HG03108 (cell line): ENCODE data around the gene MAX.

ENCODE experiments used
- ATAC-seq: cut with Tn5 transposase; IDR thresholded peaks from one replicate; pipeline ENCODE4 v1.9.1; 2021; ENCODE audit warnings: moderate library complexity; ENCODE audit not compliant: unreplicated experiment

Gene MAX, protein sequence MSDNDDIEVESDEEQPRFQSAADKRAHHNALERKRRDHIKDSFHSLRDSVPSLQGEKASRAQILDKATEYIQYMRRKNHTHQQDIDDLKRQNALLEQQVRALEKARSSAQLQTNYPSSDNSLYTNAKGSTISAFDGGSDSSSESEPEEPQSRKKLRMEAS

DNA sequence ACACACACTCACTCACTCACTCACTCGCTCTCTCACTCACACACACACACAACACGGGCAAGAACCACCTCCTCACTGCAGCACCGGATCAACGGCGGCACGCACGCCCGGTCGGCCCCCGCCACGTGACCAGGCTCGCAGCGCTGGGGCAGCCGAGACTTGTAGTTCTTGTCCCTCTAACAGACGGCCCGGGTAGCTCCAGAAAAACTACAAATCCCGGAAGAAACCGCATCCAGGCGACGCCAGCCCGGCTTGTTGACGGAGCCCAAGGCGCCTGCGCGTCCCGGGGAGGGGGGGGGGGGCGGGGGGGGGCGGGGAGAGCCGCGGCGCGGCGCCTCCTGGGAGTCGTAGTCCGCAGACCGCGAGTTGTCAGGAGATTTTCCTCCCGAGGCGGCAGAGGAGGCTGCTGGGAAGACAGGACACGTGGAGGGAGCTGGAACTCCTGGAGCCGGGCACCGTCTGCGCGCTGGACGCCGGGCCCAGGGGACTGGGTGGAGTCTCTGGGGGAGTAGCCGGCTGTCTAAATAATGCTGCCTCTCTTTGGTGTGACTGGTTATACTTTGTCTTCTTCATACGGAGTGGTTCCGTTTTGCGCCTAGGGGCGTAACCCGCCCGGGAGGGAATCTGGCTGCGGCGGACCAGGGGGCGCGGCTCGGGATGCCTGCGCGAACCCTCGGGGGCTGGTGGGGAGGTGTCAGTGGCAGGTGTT lies at the start of gene MAX:
Gene MAX (minus strand): TSS at position 77 of the 709 bp plus-strand sequence. CDS start 178 bp downstream, outside the sequence.
- ATAC-seq: peak; percentile 82

DNA sequence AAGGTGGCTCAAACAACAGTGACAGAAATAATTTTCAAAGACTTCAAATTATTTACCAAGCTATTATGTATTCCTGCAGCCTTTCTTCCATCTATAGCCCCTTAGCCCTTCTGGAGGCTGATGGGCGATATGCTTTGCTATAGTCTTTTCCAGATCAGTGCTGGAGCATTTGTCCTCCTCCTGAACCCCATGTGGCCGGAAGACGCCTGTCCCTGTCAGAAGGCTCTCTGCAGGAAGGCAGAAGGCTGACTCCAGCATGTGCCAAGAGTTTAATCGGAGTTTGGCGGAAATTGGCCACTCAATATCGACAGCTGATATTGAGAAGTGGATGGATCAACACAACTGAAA lies 49.3 kb upstream of the MAX start:
- no peak for ATAC-seq

DNA sequence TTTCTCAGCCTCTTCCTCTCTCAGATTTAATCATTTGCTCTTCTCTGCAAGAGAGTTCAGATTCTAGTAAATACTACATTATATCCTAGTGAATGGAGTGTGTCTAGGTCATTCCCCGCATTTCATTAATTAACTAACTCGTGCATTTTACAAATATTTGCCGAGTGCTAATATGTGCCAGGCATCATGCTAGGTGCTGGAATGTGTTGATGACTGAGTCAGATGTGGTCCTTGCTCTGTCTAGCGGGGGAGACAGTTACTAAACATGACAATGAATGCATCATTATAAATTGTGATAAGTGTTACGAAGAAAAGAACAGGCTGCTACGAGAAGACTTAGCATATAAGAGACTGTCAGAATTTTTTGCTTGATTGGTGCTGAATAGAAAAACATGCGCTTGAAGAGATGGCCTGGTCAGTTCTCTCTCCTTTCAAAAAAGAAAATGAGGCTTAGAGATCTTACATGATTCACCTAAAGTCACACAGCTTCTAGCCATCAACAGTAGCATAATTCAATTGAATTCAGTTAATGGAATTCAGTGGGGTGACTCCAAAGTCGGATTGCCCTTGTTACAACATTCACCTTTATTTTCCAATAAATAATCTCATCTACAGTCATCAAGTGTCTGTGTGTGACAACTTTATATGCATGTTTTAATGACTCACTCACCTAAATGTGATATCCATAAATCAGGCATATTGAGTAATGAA lies 48.7 kb upstream of the MAX start:
- ATAC-seq: no peak

DNA sequence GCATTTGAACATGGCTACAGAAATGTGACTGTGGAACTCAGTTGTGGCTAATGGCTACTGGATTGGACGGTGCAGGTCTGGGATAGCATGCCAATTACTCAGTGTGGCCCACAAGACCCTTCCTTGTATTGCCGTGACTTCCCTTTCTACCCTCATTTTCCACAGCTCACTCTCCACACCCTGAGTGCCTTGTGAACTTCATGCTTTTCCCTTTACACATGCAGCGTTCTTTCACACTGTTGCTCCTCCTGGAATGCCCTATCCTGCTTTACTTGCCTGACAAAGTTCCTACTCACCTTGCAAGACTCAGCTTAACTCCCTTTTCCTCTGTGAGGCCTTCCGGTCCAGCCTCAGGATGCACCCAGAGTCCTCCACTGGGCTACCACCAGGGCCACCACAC lies 46.8 kb upstream of the MAX start:
- ATAC-seq: no peak

DNA sequence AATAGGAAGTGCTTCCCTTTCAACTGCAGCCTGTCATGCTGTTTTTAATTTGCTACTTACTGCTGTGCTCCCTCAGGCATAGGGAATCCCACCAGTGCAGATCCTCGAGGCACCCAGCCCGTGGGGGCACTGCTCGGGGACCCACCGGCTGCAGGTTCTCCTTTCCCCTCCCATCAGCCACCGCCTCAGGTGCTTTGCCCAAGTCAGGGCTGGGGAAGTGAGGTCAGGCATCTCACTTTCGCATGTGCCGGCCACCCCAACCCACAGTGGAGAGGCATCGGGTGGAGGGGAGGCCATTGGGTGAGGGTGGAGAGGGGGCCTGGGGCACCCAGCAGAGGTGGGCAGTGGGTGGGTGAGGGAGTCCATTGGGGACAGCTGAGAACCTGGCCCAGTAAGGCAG lies 41.9 kb upstream of the MAX start:
- no peak for ATAC-seq

GRCh38 chr14:65142914-65143625 lies 40.8 kb upstream of the MAX start:
- ATAC-seq: no peak

DNA sequence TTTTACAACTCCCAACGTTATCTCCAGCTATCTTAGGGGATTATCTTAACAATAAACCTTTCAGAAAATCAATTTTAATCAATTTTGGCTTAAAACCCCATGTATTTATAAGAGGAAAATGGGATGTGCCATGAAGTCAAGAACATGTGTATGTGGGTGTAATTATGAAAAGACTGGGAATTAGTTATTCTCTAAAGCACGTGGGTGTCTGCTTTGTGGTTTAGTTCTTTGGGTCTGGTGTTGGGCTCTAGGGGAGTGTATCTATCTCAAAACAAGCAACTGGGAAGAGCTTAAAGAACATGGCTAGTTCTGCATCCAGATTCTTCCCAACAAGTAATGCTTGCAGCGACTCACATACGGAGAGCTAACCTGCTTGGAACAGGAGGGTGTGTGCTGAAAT lies 40.1 kb upstream of the MAX start:
- ATAC-seq: no peak

DNA sequence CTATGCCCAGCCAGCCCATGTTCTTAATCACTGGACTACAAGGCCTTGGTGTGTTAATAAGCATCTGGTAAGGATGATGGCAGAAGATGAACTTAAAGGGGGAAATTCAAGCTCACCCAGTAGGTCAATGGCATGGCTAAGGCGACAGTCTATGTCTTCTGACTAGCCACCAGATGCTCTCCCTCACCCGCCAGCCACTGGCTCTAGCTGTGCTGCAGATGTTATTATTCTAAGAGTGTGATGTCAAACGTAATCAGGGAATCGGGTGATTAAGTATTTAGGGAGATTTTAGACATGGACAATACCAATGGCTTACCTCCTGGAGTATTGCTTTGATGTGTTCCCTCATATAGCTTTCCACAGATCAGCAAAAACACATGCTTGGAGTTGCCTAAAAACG lies 39.2 kb upstream of the MAX start:
- ATAC-seq: no peak

DNA sequence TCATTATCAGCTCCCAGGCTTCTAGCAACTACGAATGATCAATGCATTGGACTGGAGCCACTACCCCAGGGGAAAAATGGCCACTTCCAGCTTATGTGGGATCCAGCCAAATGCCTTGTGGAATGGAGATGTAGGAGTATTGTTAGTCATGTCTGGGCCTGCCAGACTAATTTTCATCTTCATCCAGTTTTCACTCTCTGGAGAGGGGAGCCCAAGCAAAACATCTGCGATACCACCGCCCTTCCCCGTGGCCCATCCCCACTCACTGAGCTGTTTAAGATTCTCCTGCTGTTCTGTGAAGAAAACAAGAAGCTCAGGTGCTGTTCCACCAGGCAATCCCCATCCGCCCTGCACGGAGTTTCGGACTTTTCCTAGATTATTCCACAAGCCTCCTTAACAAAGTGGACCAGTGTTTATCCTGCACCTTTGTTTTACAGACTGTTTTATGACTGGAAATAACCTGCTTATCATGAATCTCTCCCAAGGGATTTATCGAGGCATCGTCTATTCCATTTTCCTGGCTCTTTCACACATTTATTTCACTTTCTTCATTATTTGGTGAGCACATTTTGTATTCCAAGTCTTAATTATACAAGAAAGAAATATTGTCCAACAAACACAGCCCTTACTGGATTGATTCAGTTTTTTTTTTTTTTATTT lies 35.5 kb upstream of the MAX start:
- no peak for ATAC-seq

DNA sequence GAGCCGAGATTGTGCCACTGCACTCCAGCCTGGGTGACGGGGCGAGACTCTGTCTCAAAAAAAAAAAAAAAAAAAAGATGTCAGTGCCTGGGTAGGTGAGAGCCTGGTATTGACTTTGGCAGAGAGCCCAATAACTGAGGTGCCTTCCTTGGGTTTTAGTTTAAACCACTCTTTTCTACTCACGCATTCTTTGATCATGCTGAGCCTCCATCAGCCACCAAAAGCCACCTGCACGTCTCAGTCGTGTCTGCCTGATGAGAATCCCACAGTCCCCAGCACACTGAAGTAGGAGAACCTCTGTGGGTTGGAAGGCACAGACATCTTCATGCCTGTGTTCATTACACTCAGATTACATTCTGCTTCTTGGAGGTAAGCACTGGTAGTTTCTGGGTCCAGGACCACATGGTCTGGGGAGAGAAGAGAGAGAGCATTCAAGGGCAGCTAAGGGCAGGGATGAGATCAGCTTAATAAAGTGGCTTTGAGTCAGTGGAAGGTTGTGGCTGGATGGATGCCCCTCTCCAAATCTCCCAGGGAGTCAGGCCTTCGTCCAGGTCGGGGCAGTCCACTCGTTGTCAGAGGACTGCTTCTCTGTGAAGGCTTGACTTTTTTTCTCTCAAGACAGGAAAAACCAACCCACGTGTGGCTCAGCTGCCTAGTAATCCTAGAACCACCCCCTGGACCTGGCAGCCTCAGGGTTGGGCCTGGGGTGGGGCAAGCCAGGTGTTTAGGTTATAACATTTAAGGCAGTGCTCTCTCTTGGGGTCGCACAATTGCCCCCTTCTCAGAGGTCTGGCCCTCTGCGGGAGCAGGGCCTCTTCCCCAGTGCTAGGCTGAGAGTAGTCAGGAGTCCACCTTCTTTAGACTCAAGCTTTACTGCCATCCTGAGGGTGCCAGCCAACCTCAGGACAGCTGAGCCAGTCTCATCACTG lies 32.6 kb upstream of the MAX start:
- no peak for ATAC-seq

DNA sequence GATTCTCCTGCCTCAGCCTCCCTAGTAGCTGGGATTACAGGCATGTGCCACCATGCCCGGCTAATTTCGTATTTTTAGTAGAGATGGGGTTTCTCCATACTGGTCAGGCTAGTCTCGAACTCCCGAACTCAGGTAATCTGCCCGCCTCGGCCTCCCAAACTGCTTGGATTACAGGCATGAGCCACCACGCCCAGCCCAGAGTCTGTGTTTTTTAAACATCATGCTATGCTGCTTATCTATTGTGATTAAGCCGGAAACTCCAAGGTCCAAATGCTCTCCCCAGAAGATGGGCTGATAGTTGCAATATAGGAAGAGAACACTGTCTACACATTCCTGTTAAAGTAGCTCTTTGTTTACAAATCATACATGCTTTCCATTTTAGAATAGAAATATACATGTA lies 30.5 kb upstream of the MAX start:
- ATAC-seq: no peak

- ATAC-seq: no peak
Measured at GRCh38 chr14:65131301-65131701, 29.0 kb upstream of the MAX start.

DNA sequence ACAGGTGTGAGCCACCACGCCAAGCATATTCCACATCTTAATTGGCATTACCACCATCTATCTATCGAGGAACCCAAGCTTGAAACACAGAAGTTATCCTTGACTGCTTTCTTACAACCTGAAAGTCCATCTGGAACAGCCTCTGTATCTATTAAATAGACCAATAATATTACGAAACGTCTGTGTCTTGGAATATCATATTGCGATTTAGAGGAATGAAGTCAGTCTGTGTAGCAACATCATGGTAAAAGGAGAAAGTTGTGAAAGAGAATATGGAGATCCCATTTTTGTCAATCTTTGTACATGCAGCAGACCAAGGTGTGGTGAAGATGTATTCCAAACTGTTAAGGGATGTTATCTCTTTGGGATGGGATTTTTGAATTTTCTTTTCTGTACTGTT lies 25.8 kb upstream of the MAX start:
- no peak for ATAC-seq

DNA sequence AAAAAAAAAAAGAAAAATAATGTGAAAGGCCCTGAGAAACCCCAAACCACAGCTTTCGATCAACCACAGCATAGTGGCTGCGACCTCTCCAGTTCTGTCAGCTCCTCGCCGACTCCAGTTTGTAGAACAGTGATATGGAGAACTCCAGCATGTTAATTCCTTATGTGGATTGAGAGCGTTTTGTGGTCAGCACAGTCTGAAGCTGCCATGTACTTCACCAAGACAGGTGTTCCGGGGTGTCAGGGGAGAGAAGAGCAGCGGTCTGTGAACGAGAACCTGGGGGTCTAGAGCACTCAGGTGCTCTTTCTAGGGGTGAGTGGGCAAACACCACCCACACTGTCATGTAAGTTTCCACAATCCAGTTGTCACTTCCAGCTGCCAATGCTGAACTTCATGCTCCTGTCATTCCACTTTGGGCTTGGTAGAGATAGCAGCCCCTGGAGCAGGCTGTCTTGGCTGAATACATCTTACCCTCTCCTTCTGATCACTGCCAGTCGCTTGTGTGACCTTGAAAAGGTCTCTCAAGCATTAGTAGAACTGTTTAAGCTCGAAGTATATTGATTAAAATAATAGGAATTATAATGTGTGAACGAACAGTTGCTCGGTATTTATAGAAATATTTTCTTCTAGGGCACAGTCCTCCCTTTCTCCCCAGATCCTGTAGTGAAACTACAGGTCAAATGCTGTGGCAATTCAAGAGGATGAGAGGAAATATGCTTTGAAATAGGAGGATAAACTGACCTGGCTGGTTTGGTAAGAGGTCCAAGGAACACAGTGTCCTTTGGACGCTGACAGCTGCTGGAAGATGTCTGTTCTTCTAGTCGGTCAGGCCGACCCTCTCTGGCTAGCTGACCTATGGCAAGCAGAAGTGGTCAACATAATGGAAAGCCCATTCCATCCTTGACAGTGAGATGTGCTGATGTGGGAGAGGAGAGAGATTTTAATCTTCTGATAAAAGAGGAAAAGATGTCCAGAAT lies 15.7 kb upstream of the MAX start:
- ATAC-seq: no peak

- no peak for ATAC-seq
Measured at GRCh38 chr14:65115615-65116014, 13.3 kb upstream of the MAX start.

DNA sequence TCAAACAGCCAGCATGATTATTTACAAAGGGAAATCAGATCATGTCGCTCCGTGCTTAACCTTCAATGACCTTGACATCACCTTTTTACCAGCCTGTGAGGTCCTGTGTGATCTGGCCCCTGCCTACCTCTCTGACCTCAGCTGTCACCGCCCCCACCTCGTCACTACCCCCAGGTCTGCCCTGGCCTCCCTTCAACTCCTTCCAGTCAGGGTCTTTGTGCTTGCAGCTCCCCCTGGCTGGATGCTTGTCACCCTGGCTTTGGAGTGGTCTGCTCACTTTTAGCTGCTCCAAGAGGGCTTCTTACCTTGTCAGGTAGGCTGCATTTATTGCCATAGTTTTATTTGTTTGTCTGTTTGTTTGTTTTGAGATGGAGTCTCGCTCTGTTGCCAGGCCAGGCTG lies 8.2 kb upstream of the MAX start:
- ATAC-seq: no peak

GRCh38 chr14:65109357-65109756 lies 7.0 kb upstream of the MAX start:
- no peak for ATAC-seq

GRCh38 chr14:65107200-65107599 lies 4.9 kb upstream of the MAX start:
- ATAC-seq: no peak

DNA sequence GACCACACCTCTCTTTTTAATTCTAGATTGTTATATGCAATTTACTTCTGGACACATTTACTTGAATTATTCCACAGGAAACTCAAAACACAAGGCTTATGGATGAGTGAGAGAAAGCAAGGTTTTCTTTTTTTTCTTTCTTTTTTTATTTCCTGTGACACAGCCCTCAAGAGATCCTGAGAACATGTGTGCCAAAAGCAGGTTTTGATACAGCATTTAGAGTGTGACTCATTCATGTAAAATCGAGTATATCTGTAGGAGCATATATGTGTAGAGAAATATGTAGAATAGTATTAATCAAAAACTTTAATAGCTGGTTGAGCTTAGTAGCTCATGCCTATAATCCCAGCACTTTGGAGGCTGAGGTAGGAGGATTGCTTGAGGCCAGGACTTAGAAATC lies 4.4 kb upstream of the MAX start:
- no peak for ATAC-seq
